GM12878 (cell line): ENCODE data around the gene WDR74. TPM values are rescaled to one million over a fixed set of nuclear protein-coding genes. Genes with fewer than 3 reads are reported as not detected.
A peak's percentile ranks its signal among the peaks of the same experiment; 100 is the strongest.

Experiments used
- ATAC-seq: fragments of 200-7000 bp; cut with Tn5 transposase; 3 replicates; pipeline ENCODE4 v1.9.1; 2020; ENCODE audit warnings: mild to moderate bottlenecking, moderate library complexity
- BruUV-seq: library from RNA; stranded (reverse); fragments of 400-500 nt; replicated peaks from 2 replicates; lab custom pipeline; 2021; lab: Mats Ljungman, UMichigan
- CTCF ChIA-PET: fragments of 300-600 bp; sonication (Branson Sonifier 250); formaldehyde crosslinking; extraction: SDS; loops from one replicate; lab custom pipeline; 2021; ENCODE audit warnings: inconsistent platforms; lab: Yijun Ruan, JAX
- POLR2A ChIA-PET: fragments of 350-600 bp; formaldehyde crosslinking; extraction: SDS; loops from one replicate; lab custom pipeline; 2021; ENCODE audit warnings: inconsistent platforms; lab: Charles Lee
- RAD21 ChIA-PET: fragments of 300-600 bp; sonication (Branson Sonifier 250); formaldehyde crosslinking; loops from one replicate; lab custom pipeline; 2023; ENCODE audit warnings: antibody characterized with exemption; ENCODE audit not compliant: unreplicated experiment; lab: Charles Lee
- SMC1A ChIA-PET: fragments of 300-600 bp; sonication (Branson Sonifier 250); formaldehyde crosslinking; loops from one replicate; lab custom pipeline; 2023; ENCODE audit not compliant: unreplicated experiment, uncharacterized antibody; lab: Charles Lee
- DNase-seq: peaks from one replicate; pipeline ENCODE4 v3.0.0-alpha.2; 2011; ENCODE audit warnings: low read depth, low spot score
- FAIRE-seq: peaks from 3 replicates; lab custom pipeline; 2011; peaks lifted over from hg19 to GRCh38; lab: Jason Lieb, UNC
- H2AFZ ChIP-seq: 2 replicates; pipeline ENCODE4 v1.6.0; 2011; ENCODE audit warnings: low read depth, low read length, control low read depth; ENCODE audit not compliant: control insufficient read depth
- H3K27ac ChIP-seq: 2 replicates; pipeline ENCODE4 v1.5.1; 2011; ENCODE audit warnings: control low read depth; ENCODE audit not compliant: control insufficient read depth, insufficient read depth
- H3K27me3 ChIP-seq, 2 experiments: replicated peaks in 1 of 2; 2 replicates each; pipeline versions ENCODE4 v1.6.0 to v1.6.1; 2011; ENCODE audit warnings: low read length in 1 of 2; ENCODE audit not compliant: control insufficient read depth in 2 of 2, insufficient read depth in 2 of 2
- H3K36me3 ChIP-seq, 2 experiments: 2 replicates each; pipeline ENCODE4 v1.5.1; 2011; ENCODE audit warnings: low read length in 1 of 2; ENCODE audit not compliant: control insufficient read depth in 2 of 2, insufficient read depth in 2 of 2
- H3K4me1 ChIP-seq: 2 replicates; pipeline ENCODE4 v1.6.1; 2011; ENCODE audit warnings: mild to moderate bottlenecking, low read length, moderate library complexity, mixed read lengths; ENCODE audit not compliant: control insufficient read depth, insufficient read depth
- H3K4me2 ChIP-seq: 2 replicates; pipeline ENCODE4 v1.6.0; 2011; ENCODE audit warnings: control low read depth; ENCODE audit not compliant: control insufficient read depth, insufficient read depth
- H3K4me3 ChIP-seq: fragments of 200-600 bp; sonication (generic); 2 replicates; pipeline ENCODE4 v1.5.1; 2016
- H3K79me2 ChIP-seq: 2 replicates; pipeline ENCODE4 v1.6.0; 2011; ENCODE audit warnings: low read length; ENCODE audit not compliant: control insufficient read depth, insufficient read depth
- H3K9ac ChIP-seq: 2 replicates; pipeline ENCODE4 v1.8.0; 2011; ENCODE audit warnings: low read length, control low read depth, mixed read lengths; ENCODE audit not compliant: control insufficient read depth, insufficient read depth
- H3K9me3 ChIP-seq: replicated peaks from 3 replicates; pipeline ENCODE4 v1.5.1; 2011; ENCODE audit warnings: mild to moderate bottlenecking, low read length; ENCODE audit not compliant: control insufficient read depth, insufficient read depth
- H4K20me1 ChIP-seq: 2 replicates; pipeline ENCODE4 v1.6.0; 2011; ENCODE audit not compliant: control insufficient read depth, insufficient read depth
- CREB1 ChIP-seq: IDR thresholded peaks from 2 replicates; pipeline ENCODE4 v1.6.1; 2012; ENCODE audit warnings: low read depth, mild to moderate bottlenecking, inconsistent platforms
- NFYA ChIP-seq: IDR thresholded peaks from 2 replicates; pipeline ENCODE4 v1.6.1; 2011; ENCODE audit warnings: low read depth, mild to moderate bottlenecking, low read length, improper control_type of control experiment, borderline replicate concordance
- RBBP5 ChIP-seq: fragments of 200-600 bp; sonication (generic); conservative IDR thresholded peaks from 2 replicates; pipeline ENCODE4 v1.6.1; 2016
- SMAD1 ChIP-seq: fragments of 450-650 bp; IDR thresholded peaks from 2 replicates; pipeline ENCODE4 v1.6.1; 2018; ENCODE audit warnings: mild to moderate bottlenecking, low read depth; ENCODE audit not compliant: partially characterized antibody
- SRF ChIP-seq, 2 experiments: IDR thresholded peaks; 2 replicates each; pipeline ENCODE4 v1.6.1; 2011; ENCODE audit warnings: low read depth in 2 of 2, low read length in 2 of 2, mild to moderate bottlenecking in 1 of 2, moderate library complexity in 1 of 2
- YY1 ChIP-seq: IDR thresholded peaks from 2 replicates; pipeline ENCODE4 v1.6.1; 2011; ENCODE audit warnings: low read depth, mild to moderate bottlenecking, low read length
- ZNF384 ChIP-seq: IDR thresholded peaks from 2 replicates; pipeline ENCODE4 v1.6.1; 2012; ENCODE audit warnings: low read depth, mild to moderate bottlenecking, low read length, improper control_type of control experiment, borderline replicate concordance
- WGBS: methylation state at CpG from one replicate; pipeline ENCODE4 v1.1.6; 2016; ENCODE audit warnings: low lambda C conversion rate; ENCODE audit not compliant: insufficient replicate concordance, insufficient coverage; ENCODE audit errors: missing lambda C conversion rate; 5-methylcytosine and 5-hydroxymethylcytosine counted together
- in situ Hi-C: fragments of 300-500 bp; cut with MboI; formaldehyde crosslinking; loops from 9 replicates; pipeline ENCODE4 v1.14.3; 2018; ENCODE audit warnings: mixed read lengths
- intact Hi-C: fragments of 100-400 bp; cut with micrococcal nuclease; formaldehyde crosslinking; loops from one replicate; pipeline ENCODE4 v1.14.2; 2022; ENCODE audit not compliant: unreplicated experiment
- polyA plus RNA-seq, 11 experiments: library from polyadenylated mRNA; depleted of rRNA in 4 of 11; unstranded in 6 of 11; stranded (reverse) in 5 of 11; fragments of >200 nt; fragmentation: Nextera tagmentation in 4 of 11; fragmentation: Illumina TruSeq in 1 of 11; extraction: Ambion mirVana in 4 of 11; extraction: Trizol in 1 of 11; gene quantifications; 1 replicate in 1 of 11; 2 replicates in 10 of 11; pipeline versions ENCODE4 v1.2.1 to v1.2.3, GENCODE V29; 2011 to 2016; ENCODE audit warnings: inconsistent platforms in 2 of 11, missing spikeins in 2 of 11, low read depth in 1 of 11
- total RNA-seq, 4 experiments: library from RNA; depleted of rRNA in 3 of 4; stranded (reverse); fragments of >200 nt in 3 of 4; fragmentation: Illumina TruSeq in 1 of 4; extraction: Trizol in 1 of 4; gene quantifications; 2 replicates each; pipeline versions ENCODE4 v1.2.1 to v1.2.3, GENCODE V29; 2013 to 2021
- TF ChIP-seq, protein P1 (sequence below): fragments of 450-650 bp; IDR thresholded peaks from 2 replicates; pipeline ENCODE4 v1.6.1; 2017; ENCODE audit warnings: low read depth, mild to moderate bottlenecking, moderate library complexity
- TF ChIP-seq, protein P2 (sequence below): fragments of 450-650 bp; IDR thresholded peaks from 2 replicates; pipeline ENCODE4 v1.6.1; 2018; ENCODE audit warnings: borderline replicate concordance, mild to moderate bottlenecking; ENCODE audit not compliant: partially characterized antibody
- TF ChIP-seq, protein P3 (sequence below): IDR thresholded peaks from 2 replicates; pipeline ENCODE4 v1.6.1; 2011; ENCODE audit warnings: mild to moderate bottlenecking, low read depth, low read length, moderate library complexity; ENCODE audit not compliant: insufficient replicate concordance
- TF ChIP-seq, protein P4 (sequence below): IDR thresholded peaks from 2 replicates; pipeline ENCODE4 v1.6.1; 2011; ENCODE audit warnings: borderline replicate concordance, low read depth, mild to moderate bottlenecking, moderate library complexity, mixed read lengths, low read length; ENCODE audit not compliant: insufficient read depth; ENCODE audit errors: extremely low read length
- TF ChIP-seq, protein P5 (sequence below): fragments of 150-350 bp; IDR thresholded peaks from 2 replicates; pipeline ENCODE4 v1.6.1; 2014; ENCODE audit warnings: mild to moderate bottlenecking, low read depth, low read length
- TF ChIP-seq, protein P6 (sequence below): IDR thresholded peaks from 2 replicates; pipeline ENCODE4 v1.6.1; 2011; ENCODE audit warnings: low read depth, low read length, improper control_type of control experiment, borderline replicate concordance

The WDR74 gene
- total and polyA plus RNA-seq, 10 of the 15 experiments (the other 5 are each of a cell fraction or from before 2014, with no cell fraction given) = 18.2 to 103 (median 60.7) TPM

DNA sequence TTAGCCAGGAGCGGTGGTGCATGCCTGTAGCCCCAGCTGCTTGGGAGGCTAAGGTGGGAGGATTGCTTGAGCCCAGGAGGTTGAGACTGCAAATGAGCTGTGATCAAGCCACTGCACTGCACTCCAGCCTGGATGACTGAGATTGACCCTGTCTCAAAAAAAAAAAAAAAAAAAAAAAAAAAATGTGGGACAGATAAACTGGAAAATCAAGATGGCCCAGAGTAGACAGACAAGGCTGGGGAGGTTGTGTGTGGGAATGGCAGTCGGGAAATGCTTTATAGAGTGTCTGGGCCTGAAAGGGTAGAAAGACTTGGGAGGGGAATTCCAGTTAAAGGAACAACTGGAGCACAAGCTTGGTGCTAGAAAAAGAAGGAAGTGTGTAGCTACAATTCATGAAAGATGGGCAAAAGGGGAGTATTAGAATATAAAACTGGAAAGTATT lies 18.2 kb upstream of the WDR74 start:
- ATAC-seq = no peak
- SMC1A ChIA-PET = interaction anchor here (0.9 to 5.2 kb wide), 11 partner anchors 15 to 188 kb away, joined by 3 to 36 read pairs (median 5); partner anchors contain the start of genes HNRNPUL2, POLR2G, SLC3A2 and TEX54
- POLR2A ChIA-PET = interaction anchor here (0.6 to 7.8 kb wide), 21 partner anchors 8 to 1942 kb away, joined by 3 to 92 read pairs (median 6); partner anchors contain the start of genes C11orf98, CSKMT, HNRNPUL2 and INTS5
- intact Hi-C loops = no loop called here
- Histone ChIP-seq H4K20me1 (0 out of 2 replicates have a peak, but pooled peaks cover 3% of the 10 kb centered on the region), H3K9me3 (no peaks in the 10 kb centered on the region), H3K4me1 (peaks cover 22% of the 10 kb centered on the region), H3K9ac (peak overlapping the region; percentile 98), H2AFZ (peak overlapping the region; percentile 45), H3K27ac (peak overlapping the region; percentile 97), H3K79me2 (peaks cover 92% of the 10 kb centered on the region), H3K27me3 (no peaks in the 10 kb centered on the region), H3K4me2 (peak overlapping the region; percentile 64), H3K36me3 (peaks cover 8 to 21% of the 10 kb centered on the region in 2 experiments; a peak in 3 of 4 replicates), H3K4me3 (peak overlapping the region; percentile 98)
- DNase-seq = no peak
- BruUV-seq = no TSS peak
- CTCF ChIA-PET = interaction anchor here (0.6 to 5.9 kb wide), 13 partner anchors 14 to 400 kb away, joined by 3 to 68 read pairs (median 3); partner anchors contain the start of genes SLC3A2, TAF6L, TEX54 and TMEM179B
- no peak for FAIRE-seq
- RAD21 ChIA-PET = interaction anchor here (0.6 to 2.5 kb wide), 16 partner anchors 16 to 312 kb away, joined by 3 to 13 read pairs (median 3); partner anchors contain the start of genes B3GAT3, C11orf98, CSKMT and POLR2G
- WGBS = 0% methylated on average over 2 of the region's 2 CpGs
- in situ Hi-C loops = no loop called here
- TF ChIP-seq NFYA (no peak), RBBP5 (no peak), SMAD1 (no peak), ZNF384 (peak; percentile 56), SRF (IDR thresholded peaks at IDR 0.05; ENCODE audit: low read depth in 2 of 2, low read length in 2 of 2) (no peak), YY1 (0 out of 2 replicates have a peak, but pooled peaks have one; percentile 12), CREB1 (no peak)
- TF ChIP-seq, protein P1, sequence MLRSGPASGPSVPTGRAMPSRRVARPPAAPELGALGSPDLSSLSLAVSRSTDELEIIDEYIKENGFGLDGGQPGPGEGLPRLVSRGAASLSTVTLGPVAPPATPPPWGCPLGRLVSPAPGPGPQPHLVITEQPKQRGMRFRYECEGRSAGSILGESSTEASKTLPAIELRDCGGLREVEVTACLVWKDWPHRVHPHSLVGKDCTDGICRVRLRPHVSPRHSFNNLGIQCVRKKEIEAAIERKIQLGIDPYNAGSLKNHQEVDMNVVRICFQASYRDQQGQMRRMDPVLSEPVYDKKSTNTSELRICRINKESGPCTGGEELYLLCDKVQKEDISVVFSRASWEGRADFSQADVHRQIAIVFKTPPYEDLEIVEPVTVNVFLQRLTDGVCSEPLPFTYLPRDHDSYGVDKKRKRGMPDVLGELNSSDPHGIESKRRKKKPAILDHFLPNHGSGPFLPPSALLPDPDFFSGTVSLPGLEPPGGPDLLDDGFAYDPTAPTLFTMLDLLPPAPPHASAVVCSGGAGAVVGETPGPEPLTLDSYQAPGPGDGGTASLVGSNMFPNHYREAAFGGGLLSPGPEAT = peak; percentile 72
- TF ChIP-seq, protein P2, sequence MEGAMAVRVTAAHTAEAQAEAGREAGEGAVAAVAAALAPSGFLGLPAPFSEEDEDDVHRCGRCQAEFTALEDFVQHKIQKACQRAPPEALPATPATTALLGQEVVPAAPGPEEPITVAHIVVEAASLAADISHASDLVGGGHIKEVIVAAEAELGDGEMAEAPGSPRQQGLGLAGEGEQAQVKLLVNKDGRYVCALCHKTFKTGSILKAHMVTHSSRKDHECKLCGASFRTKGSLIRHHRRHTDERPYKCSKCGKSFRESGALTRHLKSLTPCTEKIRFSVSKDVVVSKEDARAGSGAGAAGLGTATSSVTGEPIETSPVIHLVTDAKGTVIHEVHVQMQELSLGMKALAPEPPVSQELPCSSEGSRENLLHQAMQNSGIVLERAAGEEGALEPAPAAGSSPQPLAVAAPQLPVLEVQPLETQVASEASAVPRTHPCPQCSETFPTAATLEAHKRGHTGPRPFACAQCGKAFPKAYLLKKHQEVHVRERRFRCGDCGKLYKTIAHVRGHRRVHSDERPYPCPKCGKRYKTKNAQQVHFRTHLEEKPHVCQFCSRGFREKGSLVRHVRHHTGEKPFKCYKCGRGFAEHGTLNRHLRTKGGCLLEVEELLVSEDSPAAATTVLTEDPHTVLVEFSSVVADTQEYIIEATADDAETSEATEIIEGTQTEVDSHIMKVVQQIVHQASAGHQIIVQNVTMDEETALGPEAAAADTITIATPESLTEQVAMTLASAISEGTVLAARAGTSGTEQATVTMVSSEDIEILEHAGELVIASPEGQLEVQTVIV = no peak
- TF ChIP-seq, protein P3, sequence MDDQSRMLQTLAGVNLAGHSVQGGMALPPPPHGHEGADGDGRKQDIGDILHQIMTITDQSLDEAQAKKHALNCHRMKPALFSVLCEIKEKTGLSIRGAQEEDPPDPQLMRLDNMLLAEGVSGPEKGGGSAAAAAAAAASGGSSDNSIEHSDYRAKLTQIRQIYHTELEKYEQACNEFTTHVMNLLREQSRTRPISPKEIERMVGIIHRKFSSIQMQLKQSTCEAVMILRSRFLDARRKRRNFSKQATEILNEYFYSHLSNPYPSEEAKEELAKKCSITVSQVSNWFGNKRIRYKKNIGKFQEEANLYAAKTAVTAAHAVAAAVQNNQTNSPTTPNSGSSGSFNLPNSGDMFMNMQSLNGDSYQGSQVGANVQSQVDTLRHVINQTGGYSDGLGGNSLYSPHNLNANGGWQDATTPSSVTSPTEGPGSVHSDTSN = no peak
- TF ChIP-seq, protein P4, sequence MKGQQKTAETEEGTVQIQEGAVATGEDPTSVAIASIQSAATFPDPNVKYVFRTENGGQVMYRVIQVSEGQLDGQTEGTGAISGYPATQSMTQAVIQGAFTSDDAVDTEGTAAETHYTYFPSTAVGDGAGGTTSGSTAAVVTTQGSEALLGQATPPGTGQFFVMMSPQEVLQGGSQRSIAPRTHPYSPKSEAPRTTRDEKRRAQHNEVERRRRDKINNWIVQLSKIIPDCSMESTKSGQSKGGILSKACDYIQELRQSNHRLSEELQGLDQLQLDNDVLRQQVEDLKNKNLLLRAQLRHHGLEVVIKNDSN = no peak
- TF ChIP-seq, protein P5, sequence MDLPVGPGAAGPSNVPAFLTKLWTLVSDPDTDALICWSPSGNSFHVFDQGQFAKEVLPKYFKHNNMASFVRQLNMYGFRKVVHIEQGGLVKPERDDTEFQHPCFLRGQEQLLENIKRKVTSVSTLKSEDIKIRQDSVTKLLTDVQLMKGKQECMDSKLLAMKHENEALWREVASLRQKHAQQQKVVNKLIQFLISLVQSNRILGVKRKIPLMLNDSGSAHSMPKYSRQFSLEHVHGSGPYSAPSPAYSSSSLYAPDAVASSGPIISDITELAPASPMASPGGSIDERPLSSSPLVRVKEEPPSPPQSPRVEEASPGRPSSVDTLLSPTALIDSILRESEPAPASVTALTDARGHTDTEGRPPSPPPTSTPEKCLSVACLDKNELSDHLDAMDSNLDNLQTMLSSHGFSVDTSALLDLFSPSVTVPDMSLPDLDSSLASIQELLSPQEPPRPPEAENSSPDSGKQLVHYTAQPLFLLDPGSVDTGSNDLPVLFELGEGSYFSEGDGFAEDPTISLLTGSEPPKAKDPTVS = no peak
- TF ChIP-seq, protein P6, sequence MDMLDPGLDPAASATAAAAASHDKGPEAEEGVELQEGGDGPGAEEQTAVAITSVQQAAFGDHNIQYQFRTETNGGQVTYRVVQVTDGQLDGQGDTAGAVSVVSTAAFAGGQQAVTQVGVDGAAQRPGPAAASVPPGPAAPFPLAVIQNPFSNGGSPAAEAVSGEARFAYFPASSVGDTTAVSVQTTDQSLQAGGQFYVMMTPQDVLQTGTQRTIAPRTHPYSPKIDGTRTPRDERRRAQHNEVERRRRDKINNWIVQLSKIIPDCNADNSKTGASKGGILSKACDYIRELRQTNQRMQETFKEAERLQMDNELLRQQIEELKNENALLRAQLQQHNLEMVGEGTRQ = no peak
